ENCODE data around the gene CHST5. TPM values are rescaled to one million over a fixed set of nuclear protein-coding genes. Genes with fewer than 3 reads are reported as not detected.
A peak's percentile ranks its signal among the peaks of the same experiment; 100 is the strongest.

The CHST5 gene
- total and polyA plus RNA-seq, 9 of the 15 experiments (the other 6 are each of a cell fraction or from before 2014, with no cell fraction given), result 0.06 to 0.21 (median 0.14) TPM; not detected in 5

DNA sequence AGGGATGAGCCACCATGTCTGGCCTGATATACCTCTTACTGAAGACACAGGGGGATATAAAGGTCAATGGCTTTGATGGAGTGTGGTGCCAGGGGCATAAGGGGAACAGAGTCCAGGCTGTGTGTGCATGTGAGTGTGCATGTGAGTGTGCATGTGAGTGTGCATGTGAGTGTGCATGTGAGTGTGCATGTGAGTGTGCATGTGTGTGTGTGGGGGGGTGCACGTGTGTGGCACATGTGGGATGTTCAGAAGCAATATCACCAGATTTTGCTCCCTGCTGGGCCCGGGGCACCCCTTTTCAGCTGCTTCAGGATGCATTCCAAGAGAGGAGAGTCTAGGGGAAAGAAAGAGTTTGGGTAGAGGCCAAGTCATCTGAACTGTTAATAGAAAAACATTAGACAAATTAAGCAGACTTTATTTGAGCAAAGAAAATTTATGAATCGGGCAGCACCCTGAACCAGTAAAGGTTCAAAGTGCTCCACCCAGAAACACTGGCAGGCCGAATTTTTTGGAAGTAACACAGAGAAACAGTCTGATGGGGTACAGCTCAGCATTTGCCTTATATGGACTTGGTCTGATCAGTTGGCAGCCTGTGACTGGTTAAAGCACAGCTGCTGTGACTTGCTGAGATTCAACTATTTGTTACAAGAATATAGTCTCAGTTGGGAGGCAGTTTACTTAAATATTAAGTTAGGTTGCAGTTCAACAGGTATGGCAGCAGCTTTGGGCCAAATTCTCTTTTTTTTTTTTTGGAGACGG is 9.7 kb downstream of the CHST5 start (continued):
- TF ChIP-seq USF1 (CRISPR knock-in tag; IDR thresholded peaks at IDR 0.05), result no peak
- peak; percentile 58; the same call in 1 of the 2 replicates for TF ChIP-seq MYNN (IDR thresholded peaks at IDR 0.05)
- TF ChIP-seq MYNN (CRISPR knock-in tag; IDR thresholded peaks at IDR 0.05), result no peak
- no peak for TF ChIP-seq ATF7 (IDR thresholded peaks at IDR 0.05)
- TF ChIP-seq ZNF740 (CRISPR knock-in tag; IDR thresholded peaks at IDR 0.05), result peak; percentile 82
- no peak for TF ChIP-seq ZNF740 (tag; IDR thresholded peaks at IDR 0.05)
- TF ChIP-seq KLF13 (tag; IDR thresholded peaks at IDR 0.05; ENCODE audit: borderline replicate concordance, low read depth), result no peak
- no peak for TF ChIP-seq NBN (IDR thresholded peaks at IDR 0.05; ENCODE audit: low read depth)
- no peak for TF ChIP-seq HDGF (IDR thresholded peaks at IDR 0.05)
- TF ChIP-seq, protein P1, sequence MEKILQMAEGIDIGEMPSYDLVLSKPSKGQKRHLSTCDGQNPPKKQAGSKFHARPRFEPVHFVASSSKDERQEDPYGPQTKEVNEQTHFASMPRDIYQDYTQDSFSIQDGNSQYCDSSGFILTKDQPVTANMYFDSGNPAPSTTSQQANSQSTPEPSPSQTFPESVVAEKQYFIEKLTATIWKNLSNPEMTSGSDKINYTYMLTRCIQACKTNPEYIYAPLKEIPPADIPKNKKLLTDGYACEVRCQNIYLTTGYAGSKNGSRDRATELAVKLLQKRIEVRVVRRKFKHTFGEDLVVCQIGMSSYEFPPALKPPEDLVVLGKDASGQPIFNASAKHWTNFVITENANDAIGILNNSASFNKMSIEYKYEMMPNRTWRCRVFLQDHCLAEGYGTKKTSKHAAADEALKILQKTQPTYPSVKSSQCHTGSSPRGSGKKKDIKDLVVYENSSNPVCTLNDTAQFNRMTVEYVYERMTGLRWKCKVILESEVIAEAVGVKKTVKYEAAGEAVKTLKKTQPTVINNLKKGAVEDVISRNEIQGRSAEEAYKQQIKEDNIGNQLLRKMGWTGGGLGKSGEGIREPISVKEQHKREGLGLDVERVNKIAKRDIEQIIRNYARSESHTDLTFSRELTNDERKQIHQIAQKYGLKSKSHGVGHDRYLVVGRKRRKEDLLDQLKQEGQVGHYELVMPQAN (IDR thresholded peaks at IDR 0.05; ENCODE audit: borderline replicate concordance), result no peak
- peak; percentile 23 for TF ChIP-seq ARHGAP35 (IDR thresholded peaks at IDR 0.05; ENCODE audit: partially characterized antibody)
- no peak for TF ChIP-seq MEF2A (IDR thresholded peaks at IDR 0.05; ENCODE audit: control insufficient read depth, low read depth, low read length)
- TF ChIP-seq ADNP (tag; IDR thresholded peaks at IDR 0.05), result no peak
- TF ChIP-seq TOE1 (IDR thresholded peaks at IDR 0.05; ENCODE audit: borderline replicate concordance), result no peak
- no peak for TF ChIP-seq TOE1 (CRISPR knock-in tag; IDR thresholded peaks at IDR 0.05; ENCODE audit: borderline replicate concordance, low read depth)
- TF ChIP-seq NCOA1 (IDR thresholded peaks at IDR 0.05; ENCODE audit: low read depth), result no peak
- peak; percentile 58 to 61; a peak in 3 of 4 replicates for TF ChIP-seq TRIM24 (IDR thresholded peaks at IDR 0.05)
- no peak for TF ChIP-seq ZC3H8 (IDR thresholded peaks at IDR 0.05)
- TF ChIP-seq, protein P2, sequence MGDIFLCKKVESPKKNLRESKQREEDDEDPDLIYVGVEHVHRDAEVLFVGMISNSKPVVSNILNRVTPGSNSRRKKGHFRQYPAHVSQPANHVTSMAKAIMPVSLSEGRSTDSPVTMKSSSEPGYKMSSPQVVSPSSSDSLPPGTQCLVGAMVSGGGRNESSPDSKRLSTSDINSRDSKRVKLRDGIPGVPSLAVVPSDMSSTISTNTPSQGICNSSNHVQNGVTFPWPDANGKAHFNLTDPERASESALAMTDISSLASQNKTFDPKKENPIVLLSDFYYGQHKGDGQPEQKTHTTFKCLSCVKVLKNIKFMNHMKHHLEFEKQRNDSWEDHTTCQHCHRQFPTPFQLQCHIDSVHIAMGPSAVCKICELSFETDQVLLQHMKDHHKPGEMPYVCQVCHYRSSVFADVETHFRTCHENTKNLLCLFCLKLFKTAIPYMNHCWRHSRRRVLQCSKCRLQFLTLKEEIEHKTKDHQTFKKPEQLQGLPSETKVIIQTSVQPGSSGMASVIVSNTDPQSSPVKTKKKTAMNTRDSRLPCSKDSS (IDR thresholded peaks at IDR 0.05; ENCODE audit: low read depth, partially characterized antibody), result no peak
- TF ChIP-seq ZZZ3 (IDR thresholded peaks at IDR 0.05), result no peak
- no peak for TF ChIP-seq HMGN3 (IDR thresholded peaks at IDR 0.05; ENCODE audit: borderline replicate concordance, extremely low read depth, insufficient read length, low read depth, low read length)

Measured in K562 (cell line).